ENCODE measurements around the gene OR1D5.

The OR1D5 gene

DNA sequence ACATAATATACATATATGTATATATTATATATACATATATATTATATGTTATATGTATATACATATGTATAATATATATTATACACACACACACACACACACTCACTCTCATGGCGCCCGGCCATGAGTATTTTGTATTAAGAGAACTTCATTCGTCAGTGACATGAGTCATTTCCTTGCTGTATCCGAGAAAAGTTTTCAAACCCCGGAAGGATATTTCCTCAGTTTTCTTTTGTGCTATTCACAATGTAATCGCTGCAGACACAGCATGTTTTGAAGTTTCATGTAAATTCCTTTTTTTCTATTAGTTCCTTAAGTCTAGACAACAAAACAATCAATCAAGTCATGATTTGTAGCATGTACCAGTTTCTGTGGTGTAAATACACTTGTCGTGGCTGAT lies 33.3 kb downstream of the OR1D5 start:
- Histone ChIP-seq H3K36me3 (ENCODE audit: insufficient read depth, low read length) (peaks cover 77% of the 10 kb centered on the region), H3K79me2 (ENCODE audit: insufficient read depth, low read length) (no peaks in the 10 kb centered on the region), H3K4me1 (ENCODE audit: insufficient read depth, low read length, poor library complexity, severe bottlenecking) (no peaks in the 10 kb centered on the region), H3K9me3 (ENCODE audit: insufficient read depth, low read depth, low read length) (no peaks in the 10 kb centered on the region), H3K4me3 (ENCODE audit: low read length, poor library complexity, severe bottlenecking) (no peak overlapping the region), H3F3A (ENCODE audit: low read depth) (no peaks in the 10 kb centered on the region), H3K27me3 (ENCODE audit: insufficient read depth, low read length, poor library complexity, severe bottlenecking) (no peaks in the 10 kb centered on the region), H2AFZ (ENCODE audit: low read length) (no peak overlapping the region), H3K9ac (ENCODE audit: low read depth, low read length, poor library complexity, severe bottlenecking) (no peak overlapping the region), H4K20me1 (ENCODE audit: insufficient read depth, low read length, poor library complexity, severe bottlenecking) (peaks cover 2% of the 10 kb centered on the region), H3K4me2 (ENCODE audit: low read depth, low read length, poor library complexity, severe bottlenecking) (no peak overlapping the region), H3K9me2 (replicated peaks; ENCODE audit: low read depth, low read length) (no peaks in the 10 kb centered on the region)
- TF ChIP-seq EZH2phosphoT487 (IDR thresholded peaks at IDR 0.05; ENCODE audit: borderline replicate concordance) = no peak
- TF ChIP-seq, protein P1, sequence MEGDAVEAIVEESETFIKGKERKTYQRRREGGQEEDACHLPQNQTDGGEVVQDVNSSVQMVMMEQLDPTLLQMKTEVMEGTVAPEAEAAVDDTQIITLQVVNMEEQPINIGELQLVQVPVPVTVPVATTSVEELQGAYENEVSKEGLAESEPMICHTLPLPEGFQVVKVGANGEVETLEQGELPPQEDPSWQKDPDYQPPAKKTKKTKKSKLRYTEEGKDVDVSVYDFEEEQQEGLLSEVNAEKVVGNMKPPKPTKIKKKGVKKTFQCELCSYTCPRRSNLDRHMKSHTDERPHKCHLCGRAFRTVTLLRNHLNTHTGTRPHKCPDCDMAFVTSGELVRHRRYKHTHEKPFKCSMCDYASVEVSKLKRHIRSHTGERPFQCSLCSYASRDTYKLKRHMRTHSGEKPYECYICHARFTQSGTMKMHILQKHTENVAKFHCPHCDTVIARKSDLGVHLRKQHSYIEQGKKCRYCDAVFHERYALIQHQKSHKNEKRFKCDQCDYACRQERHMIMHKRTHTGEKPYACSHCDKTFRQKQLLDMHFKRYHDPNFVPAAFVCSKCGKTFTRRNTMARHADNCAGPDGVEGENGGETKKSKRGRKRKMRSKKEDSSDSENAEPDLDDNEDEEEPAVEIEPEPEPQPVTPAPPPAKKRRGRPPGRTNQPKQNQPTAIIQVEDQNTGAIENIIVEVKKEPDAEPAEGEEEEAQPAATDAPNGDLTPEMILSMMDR (conservative IDR thresholded peaks at IDR 0.05; ENCODE audit: low read length) = no peak

DNA sequence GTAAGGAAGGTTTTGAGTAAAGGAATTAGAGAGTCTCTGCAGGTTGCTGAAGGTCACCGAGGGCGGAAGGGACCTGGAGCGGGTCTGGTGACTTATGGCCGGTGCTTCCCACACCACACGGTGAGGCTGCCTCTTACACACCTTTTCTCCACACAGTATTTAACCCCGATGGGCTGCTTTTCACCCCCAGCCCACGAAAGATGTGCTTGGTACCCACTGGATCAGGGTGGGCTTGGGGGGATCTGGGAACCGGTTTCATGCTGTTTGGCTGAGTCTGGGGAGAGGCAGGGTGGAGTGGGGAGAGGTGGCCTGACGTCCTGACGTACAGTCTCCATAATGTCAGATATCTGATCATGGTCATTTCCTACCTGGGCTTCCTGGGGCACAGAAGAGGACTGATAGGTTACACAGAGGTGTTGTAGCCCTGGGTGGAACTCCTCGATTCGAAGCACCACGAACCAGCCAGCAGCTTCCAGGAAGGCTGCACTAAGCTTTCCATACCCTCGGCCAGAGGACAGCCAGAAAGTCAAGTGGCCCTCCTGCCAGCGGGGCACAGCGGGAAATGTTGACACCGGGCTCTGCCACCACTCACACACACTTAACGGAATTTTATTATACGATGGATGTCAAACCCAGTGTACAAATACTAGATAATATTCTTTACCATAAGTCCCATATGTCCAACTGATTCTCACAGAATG lies 34.0 kb downstream of the OR1D5 start:
- Histone ChIP-seq H3K79me2 (ENCODE audit: insufficient read depth, low read length) (no peaks in the 10 kb centered on the region; the same call in 1 of the 2 replicates), H3K4me3 (ENCODE audit: low read length, poor library complexity, severe bottlenecking) (no peak overlapping the region), H3K9me3 (ENCODE audit: insufficient read depth, low read depth, low read length) (no peaks in the 10 kb centered on the region), H3K36me3 (ENCODE audit: insufficient read depth, low read length) (peaks cover 82% of the 10 kb centered on the region), H3K9me2 (replicated peaks; ENCODE audit: low read depth, low read length) (no peaks in the 10 kb centered on the region), H3K27me3 (ENCODE audit: insufficient read depth, low read length, poor library complexity, severe bottlenecking) (no peaks in the 10 kb centered on the region), H4K20me1 (ENCODE audit: insufficient read depth, low read length, poor library complexity, severe bottlenecking) (peaks cover 2% of the 10 kb centered on the region), H3K4me1 (ENCODE audit: insufficient read depth, low read length, poor library complexity, severe bottlenecking) (no peaks in the 10 kb centered on the region), H3K9ac (ENCODE audit: low read depth, low read length, poor library complexity, severe bottlenecking) (no peak overlapping the region), H3K4me2 (ENCODE audit: low read depth, low read length, poor library complexity, severe bottlenecking) (no peak overlapping the region), H2AFZ (ENCODE audit: low read length) (no peak overlapping the region), H3F3A (ENCODE audit: low read depth) (no peaks in the 10 kb centered on the region)
- TF ChIP-seq, protein P1 (conservative IDR thresholded peaks at IDR 0.05; ENCODE audit: low read length) = no peak
- no peak for TF ChIP-seq EZH2phosphoT487 (IDR thresholded peaks at IDR 0.05; ENCODE audit: borderline replicate concordance)

DNA sequence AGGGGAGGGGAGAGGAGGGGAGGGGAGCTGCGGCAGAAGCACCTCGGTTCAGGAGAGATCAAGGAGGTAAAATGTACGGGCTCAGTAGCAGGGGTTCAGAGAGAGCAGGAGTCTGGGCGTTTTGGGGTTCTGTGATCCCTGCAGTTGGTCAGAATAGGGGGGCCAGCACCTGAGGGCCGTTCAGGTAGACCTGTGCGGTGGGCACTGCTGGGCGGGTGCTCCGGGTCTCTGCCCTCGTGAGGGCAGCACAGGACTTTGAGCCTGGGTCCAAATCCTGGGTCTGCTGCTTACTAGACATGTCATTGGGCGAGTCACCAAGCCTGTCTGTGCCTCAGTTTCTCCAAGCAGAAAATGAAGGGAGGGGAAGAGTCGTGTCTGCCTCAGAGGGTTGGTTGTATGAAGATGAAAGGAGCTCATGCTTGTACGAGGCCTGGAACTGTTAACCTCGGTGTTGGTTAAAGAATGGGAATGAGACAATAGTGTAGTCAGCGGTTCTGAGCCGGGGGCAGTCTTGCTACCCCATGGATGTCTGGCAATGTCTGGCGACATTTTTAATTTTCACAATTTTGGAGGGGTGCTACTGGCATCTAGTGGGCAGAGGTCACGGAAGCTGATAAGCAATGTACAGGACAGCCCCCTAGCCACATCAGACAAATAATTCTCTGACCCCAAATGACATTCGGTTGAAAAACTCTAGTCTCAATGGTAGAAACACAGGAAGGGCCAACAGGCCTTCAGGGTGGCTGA lies 35.4 kb downstream of the OR1D5 start:
- H3K79me2 ChIP-seq (ENCODE audit: insufficient read depth, low read length) = no peaks in the 10 kb centered on the region; the same call in 1 of the 2 replicates
- no peaks in the 10 kb centered on the region for H3K4me1 ChIP-seq (ENCODE audit: insufficient read depth, low read length, poor library complexity, severe bottlenecking)
- H3K4me3 ChIP-seq (ENCODE audit: low read length, poor library complexity, severe bottlenecking) = no peak overlapping the region
- TF ChIP-seq EZH2phosphoT487 (IDR thresholded peaks at IDR 0.05; ENCODE audit: borderline replicate concordance) = no peak
- TF ChIP-seq, protein P1 (conservative IDR thresholded peaks at IDR 0.05; ENCODE audit: low read length) = no peak
- H4K20me1 ChIP-seq (ENCODE audit: insufficient read depth, low read length, poor library complexity, severe bottlenecking) = peaks cover 2% of the 10 kb centered on the region
- H3K27me3 ChIP-seq (ENCODE audit: insufficient read depth, low read length, poor library complexity, severe bottlenecking) = no peaks in the 10 kb centered on the region
- no peak overlapping the region for H3K4me2 ChIP-seq (ENCODE audit: low read depth, low read length, poor library complexity, severe bottlenecking)
- no peaks in the 10 kb centered on the region for H3F3A ChIP-seq (ENCODE audit: low read depth)
- no peaks in the 10 kb centered on the region for H3K9me3 ChIP-seq (ENCODE audit: insufficient read depth, low read depth, low read length)
- no peak overlapping the region for H2AFZ ChIP-seq (ENCODE audit: low read length)
- H3K9ac ChIP-seq (ENCODE audit: low read depth, low read length, poor library complexity, severe bottlenecking) = no peak overlapping the region
- H3K9me2 ChIP-seq (replicated peaks; ENCODE audit: low read depth, low read length) = no peaks in the 10 kb centered on the region
- peaks cover 87% of the 10 kb centered on the region for H3K36me3 ChIP-seq (ENCODE audit: insufficient read depth, low read length)

Data from Loucy (cell line).